ENCODE data around the gene TSC22D4.
A peak's percentile ranks its signal among the peaks of the same experiment; 100 is the strongest.
"Not testable (repeated sequence)": the region's sequence is repeated elsewhere in the genome, so short reads cannot be mapped to it uniquely, and the experiment has no call there.

Gene TSC22D4

DNA sequence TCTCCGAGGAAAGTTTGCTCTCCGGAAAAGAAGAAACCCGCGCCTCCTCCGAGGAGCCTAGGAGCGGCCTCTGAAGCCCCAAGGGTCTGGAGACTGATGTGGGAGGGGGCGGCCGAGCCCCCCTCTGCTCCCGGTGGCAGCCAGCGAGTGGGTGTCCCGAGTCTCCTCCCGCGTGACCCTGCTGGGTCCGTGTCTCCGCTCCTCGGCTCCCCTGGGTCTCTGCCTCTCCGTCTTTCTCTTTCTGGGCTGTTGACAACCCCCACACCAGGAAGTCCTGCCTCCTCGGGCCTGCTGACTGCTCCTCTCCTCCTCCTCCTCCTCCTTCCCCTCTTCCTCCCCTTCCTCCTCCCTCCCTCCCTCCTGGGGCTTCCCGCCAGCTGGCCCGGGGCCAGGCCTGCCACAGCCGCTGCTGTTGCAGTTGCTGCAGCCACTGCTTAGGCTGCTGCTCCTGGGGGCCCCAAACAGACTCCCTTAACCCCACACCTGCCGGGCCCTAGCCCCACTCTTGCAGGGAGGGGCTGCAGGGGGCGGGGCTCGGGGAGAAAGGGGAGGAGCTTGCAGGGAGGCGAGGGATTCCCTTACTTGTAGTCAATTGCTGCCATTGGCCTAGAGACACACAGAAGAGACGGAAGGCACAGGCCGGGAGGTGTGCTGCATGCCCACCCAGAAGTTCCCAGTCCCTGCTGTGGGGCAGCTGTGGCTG lies at the start of gene TSC22D4:
TSC22D4 (minus strand) TSS at position 257 of the 703 bp plus-strand sequence. CDS start 1,176 bp downstream, outside the sequence.
- peak; percentile 93 for DNase-seq

DNA sequence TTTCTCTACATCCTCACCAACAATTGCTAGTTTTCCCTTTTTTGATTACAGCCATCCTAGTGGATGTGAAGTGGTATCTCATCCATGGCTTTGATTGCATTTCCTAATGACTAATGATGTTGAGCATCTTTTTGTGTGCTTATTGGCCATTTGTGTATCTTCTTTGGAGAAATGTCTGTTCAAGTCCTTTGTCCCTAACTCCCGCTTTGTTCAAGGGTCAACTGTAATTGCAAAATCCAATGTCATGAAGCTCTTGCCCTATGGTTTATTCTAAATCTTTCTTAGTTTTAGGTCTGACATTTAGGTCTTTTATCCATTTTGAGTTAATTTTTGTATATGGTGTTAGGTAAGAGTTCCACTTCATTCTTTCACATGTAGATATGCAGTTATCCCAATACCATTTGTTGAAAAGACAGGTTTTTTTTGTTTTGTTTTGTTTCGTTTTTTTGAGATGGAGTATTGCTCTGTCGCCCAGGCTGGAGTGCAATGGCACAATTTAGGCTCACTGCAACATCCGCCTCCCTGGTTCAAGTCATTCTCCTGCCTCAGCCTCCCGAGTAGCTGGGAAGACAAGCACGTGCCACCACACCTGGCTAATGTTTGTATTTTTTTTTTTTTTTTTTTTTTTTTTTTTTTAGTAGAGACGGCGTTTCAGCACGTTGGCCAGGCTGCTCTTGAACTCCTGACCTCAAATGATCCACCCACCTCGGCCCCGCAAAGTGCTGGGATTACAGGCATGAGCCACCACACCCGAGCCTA lies 49.3 kb upstream of the TSC22D4 start:
- not testable (repeated sequence) for DNase-seq

DNA sequence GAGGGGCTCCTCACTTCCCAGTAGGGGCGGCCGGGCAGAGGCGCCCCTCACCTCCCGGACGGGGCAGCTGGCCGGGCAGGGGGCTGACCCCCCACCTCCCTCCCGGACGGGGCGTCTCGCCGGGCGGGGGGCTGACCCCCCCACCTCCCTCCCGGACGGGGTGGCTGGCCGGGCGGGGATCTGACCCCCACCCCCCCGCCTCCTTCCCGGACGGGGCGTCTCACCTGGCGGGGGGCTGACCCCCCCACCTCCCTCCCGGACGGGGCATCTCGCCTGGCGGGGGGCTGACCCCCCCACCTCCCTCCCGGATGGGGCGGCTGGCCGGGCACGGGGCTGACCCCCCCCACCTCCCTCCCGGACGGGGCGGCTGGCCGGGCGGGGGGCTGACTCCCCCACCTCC lies 44.2 kb upstream of the TSC22D4 start:
- not testable (repeated sequence) for DNase-seq

DNA sequence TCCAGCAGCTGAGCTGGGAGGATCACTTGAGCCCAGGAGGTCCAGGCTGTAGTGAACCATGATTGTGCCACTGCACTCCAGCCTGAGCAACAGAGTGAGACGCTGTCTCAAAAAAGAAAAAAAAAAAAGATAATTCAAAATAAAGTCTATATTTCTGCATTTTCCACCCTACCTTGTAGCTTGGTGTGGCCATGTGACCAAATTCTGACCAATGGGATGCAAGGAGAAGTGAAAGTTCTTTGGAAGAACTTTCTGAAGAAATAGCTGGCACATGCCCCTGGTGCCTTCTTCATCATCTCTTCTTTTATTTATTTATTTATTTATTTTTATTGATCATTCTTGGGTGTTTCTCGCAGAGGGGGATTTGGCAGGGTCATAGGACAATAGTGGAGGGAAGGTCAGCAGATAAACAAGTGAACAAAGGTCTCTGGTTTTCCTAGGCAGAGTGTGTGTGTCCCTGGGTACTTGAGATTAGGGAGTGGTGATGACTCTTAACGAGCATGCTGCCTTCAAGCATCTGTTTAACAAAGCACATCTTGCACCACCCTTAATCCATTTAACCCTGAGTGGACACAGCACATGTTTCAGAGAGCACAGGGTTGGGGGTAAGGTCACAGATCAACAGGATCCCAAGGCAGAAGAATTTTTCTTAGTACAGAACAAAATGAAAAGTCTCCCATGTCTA lies 43.0 kb upstream of the TSC22D4 start:
- peak in 1 of 2 donors; percentile 7 for DNase-seq

DNA sequence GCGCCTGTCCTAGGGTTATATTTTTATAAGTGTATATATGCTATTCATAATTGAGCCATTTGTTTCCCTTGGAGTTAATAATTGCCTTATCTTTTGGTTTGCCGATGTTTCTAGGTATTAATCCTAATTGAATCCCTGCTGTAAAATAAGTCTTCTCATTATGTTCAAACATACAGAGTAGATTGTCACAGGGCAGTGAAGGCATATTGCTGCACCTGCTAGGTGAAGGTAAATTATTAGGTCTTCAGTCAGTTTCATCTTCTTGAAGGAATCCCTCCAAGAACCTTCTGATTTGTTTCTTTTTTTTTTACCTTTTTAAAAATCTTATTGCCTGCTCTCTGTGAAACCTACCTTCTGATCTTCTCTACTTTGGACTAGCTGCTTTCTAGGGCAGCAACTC lies 42.1 kb upstream of the TSC22D4 start:
- no peak for DNase-seq

DNA sequence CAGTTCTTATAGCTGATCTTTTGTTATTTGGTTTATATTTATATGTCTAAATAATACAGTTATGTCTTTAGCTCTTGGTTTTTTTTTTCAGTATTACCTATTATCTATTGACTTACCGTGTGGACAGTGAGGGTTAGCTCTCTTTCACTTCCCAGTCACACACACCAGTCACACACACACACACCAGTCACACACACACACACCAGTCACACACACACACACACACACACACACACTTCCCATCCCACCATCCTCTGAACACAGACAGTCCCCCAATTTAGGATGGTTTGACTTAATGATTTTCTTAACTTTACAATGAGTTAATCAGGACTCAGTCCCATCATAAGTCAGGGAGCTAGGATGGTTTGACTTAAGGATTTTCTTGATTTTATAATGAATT lies 41.1 kb upstream of the TSC22D4 start:
- no peak for DNase-seq

DNA sequence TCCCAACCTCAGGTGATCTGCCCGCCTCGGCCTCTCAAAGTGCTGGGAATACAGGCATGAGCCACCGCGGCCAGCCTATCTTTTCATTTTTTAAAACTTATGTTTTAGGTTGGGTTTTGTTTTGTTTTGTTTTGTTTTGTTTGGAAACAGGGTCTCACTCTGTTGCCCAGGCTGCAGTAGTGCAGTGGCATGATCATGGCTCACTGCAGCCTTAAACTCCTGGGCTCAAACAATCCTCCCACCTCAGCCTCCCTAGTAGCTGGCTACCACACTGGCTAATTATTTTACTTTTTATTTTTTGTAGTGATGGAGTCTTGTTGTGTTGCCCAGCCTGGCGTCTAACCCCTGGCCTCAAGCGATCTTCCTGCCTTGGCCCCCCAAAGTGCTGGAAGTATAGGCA lies 40.6 kb upstream of the TSC22D4 start:
- DNase-seq, result no peak

DNA sequence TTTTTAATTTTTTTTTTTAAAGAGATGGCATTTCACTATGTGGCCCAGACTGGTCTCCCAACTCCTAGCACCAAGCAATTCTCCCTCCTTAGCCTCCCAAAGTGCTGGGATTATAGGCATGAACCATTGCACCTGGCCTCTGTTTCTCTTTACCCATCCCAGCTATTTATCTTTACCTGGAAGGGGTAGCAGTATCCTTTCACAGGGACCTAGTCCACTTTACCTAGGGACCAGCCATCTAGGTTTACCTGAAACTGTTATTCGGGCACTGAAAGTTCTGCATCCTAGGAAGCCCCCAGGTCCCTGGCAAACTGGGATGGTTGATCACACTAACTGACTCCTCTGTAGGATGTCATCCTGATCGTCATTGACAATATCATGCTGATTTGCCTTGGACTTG lies 38.3 kb upstream of the TSC22D4 start:
- no peak for DNase-seq

DNA sequence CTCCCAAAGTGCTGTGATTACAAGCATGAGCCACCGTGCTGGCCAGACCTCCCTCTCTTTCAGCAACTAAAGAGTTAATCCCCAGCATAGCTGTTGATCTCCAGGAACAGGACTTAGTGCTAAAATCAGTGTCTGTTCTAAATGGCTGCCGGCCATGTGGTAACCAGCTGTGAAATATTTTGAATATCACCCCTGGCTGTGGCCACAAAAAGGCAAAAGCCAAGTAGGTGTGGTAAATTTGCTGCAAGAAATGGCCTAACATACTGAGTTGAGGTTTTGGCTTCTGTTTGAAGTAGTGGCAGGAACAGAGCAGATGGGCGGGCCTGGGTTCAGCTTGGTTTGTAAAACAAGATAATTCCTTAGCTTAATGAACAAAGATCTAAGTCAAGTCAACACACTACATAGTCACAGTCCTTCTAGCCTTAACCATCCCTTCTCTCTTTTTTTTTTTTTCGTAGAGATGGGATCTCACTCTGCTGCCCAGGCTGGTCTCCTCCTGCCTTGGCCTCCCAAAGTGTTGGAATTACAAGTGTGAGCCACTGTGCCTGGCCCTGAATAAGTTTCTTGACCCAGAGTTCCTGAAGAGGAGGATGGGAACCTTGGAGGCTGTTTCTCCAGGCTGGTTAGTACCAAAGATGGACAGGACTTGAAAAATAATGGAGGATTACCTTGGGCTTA lies 37.3 kb upstream of the TSC22D4 start:
- peak; percentile 48 to 72 for DNase-seq

DNA sequence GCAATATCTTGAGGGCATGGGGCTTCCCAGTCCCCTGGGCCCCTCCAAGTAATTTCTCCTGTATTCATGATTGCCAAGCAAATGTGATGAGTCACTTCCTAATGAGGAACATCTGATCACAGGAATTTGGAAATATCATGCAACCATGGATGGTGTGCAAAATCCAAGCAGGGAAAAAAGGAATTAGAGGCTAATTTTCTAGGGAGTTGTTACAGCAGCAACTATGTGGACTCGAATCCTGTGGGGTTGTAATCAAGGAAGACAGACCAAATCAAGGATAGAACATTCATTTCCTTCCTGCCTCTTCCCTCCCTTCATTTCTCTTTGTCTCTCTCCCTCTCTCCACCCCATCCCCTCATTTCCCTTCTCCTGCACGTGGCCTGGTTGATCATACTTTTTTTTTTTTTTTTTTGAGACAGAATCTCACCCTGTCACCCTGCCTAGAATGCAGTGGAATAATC lies 36.1 kb upstream of the TSC22D4 start:
- DNase-seq, result no peak

DNA sequence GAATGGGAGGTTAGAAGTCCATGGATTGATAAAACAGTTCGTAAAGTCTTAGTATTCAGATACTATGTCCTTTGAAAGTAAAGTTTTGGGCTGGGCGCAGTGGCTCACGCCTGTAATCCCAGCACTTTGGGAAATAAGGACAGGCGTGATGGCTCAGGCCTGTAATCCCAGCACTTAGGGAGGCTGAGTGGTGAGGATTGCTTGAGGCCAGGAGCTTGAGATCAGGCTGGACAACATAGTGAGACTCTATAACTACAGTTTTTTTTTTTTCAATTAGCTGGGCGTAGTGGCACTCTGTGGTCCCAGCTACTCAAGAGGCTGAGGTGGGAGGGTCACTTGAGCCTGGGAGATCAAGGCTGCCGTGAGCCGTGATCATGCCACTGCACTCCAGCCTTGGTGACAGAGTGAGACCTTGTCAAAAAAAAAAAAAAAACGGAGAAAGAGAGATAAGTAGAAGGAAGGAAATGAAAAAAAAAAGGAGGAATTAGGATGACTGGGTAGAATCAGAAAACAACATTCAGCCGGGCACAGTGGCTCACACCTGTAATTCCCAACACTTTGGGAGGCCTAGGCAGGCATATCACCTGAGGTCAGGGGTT lies 34.3 kb upstream of the TSC22D4 start:
- no peak for DNase-seq

DNA sequence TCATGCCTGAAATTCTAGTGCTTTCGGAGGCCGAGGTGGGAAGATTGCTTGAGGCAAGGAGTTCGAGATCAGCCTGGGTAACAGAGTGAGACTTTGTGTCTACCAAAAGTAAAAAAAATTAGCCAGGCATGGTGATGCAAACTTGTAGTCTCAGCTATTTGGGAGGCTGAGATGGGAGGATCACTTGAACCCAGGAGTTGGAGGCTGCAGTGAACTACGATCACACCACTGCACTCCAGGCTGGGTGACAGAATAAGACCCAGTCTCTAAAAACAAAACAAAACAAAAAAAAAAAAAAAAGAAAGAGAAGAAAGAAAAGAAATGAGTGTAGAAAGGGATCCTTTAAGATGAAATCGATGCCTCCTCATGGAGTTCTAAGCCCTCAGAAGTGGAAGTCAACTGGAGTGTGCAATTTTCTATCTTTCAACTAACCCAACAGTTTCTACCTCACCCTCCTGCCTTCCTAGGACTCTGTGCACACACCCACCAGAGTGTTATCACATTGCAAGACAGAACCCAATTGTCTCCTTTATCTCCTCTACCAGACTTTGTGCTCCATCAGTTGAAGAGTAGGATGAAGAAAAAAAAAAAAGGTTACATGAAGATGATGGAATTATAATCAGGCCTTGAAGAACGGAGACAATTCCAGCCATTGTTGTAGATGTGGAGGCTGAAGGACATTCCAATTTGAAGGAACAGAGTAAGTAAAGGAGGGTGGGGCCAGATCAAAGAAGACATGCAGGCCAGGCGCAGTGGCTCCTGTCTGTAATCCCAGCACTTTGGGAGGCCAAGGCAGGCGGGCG lies 31.6 kb upstream of the TSC22D4 start:
- DNase-seq, result no peak

DNA sequence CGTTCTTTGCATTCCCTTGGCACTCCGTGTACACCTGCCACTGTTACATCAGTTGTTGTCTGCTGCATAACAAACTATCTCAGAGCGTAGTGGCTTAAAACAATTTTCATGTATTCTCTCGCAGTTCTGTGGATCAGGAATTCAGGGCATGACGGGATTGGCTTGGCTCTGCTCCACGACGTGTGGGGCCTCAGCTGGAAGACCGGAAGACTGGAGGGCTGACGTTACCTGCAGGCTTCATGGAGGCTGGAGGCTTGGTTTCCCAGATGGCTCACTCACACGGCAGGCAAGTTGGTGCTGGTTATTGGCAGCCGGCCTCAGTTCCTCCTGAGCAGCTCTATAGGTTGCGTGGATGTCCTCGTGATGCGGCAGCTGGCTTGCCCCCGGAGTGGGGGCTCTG lies 30.2 kb upstream of the TSC22D4 start:
- no peak for DNase-seq

DNA sequence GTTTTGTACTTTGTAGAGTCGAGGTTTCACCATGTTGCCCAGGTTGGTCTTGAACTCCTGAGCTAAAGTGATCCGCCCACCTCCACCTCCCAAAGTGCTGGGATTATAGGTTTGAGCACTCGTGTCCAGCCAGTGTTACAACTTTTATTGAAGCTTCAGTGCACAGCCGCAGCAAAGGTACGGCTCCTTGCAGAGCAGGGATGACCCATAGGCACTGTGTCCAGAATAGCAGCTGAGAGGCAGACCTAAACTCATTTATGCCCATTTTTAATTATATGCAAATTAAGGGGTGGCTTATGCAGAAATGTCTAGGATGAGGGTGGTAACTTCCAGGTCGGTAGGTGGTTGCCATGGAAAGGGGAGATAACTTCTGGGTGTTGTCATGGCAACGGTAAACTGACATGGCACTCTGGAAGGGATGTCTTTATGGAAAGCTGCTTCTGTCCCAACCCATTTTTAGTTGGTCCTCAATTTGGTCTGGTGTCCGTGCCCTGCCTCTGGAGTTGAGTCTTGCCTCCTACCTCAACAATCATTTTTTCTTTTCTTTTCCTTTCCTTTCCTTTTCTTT lies 27.4 kb upstream of the TSC22D4 start:
- no peak for DNase-seq

DNA sequence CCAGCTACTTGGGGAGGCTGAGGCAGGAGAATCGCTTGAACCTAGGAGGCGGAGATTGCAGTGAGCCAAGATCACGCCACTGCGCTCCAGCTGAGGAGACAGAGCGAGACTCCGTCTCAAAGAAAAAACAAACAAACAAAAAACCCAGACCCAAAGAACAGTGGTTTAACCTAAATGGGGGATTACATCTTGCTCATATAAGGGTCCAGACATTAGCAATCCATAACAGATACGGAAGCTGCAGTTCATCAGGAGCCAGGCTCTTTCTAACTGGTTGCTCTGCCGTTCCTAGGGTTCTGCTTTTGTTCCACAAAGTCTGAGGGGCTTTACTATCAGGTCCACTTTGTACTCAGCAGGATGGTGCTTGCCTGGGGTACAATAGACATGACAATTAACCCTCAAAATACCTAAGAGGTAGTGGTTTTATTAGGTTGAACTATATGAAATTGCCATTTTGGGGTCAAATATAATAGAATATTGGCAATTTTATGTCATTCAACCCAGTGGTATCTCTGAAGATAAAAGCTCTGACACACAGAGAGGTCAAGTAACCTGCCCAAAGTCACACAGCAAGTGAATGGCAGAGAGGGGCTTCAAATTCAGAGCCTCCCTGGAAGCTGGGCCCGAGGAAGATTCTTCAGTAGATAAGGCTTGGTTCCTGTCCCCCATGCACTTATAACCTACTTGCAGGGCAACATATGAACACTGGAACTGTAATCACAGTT lies 26.0 kb upstream of the TSC22D4 start:
- no peak for DNase-seq

DNA sequence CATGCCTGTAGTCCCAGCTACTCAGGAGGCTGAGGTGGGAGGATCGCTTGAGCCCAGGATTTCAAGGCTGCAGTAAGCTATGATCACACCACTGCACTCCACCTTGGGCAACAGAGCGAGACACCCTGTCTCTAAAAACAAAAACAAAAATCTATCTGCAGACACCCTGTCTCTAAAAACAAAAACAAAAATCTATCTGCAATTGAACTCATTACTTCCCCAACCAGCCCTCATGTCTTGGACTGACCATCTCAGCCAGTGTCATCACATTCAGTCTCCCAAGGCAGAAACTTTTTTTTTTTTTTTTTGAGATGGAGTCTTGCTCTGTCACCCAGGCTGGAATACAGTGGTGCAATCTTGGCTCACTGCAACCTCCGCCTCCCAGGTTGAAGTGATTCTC lies 25.0 kb upstream of the TSC22D4 start:
- not testable (repeated sequence) for DNase-seq

DNA sequence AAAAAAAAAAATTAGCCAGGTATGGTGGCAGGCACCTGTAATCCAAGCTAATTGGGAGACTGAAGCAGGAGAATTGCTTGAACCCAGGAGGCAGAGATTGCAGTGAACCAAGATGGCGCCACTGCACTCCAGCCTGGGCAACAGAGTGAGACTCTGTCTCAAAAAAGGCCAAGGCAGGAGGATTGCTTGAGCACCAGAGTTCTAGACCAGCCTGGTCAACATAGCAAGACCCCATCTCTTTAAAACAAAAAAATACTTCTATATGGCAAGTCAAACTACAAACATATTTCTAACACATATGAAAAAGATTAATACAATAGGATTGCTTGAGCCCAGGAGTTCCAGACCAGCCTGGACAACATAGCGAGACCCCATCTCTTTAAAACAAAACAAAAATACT lies 21.7 kb upstream of the TSC22D4 start:
- DNase-seq, result not testable (repeated sequence)

DNA sequence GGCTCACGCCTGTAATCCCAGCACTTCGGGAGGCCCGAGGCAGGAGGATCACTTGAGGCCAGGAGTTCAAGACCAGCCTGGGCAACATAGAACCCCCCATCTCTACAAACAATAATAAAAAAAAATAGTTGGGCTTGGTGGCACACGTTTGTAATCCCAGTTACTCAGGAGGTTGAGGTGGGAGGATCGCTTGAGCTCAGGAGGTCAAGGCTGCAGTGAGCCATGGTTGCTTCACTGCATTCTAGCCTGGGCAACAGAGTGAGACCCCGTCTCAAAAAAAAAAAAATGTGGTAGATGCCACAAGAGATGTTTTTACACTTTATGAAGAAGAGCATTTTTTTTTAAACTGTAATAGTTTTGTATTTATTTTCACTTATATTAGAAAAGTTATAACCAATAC lies 17.5 kb upstream of the TSC22D4 start:
- DNase-seq, result no peak

DNA sequence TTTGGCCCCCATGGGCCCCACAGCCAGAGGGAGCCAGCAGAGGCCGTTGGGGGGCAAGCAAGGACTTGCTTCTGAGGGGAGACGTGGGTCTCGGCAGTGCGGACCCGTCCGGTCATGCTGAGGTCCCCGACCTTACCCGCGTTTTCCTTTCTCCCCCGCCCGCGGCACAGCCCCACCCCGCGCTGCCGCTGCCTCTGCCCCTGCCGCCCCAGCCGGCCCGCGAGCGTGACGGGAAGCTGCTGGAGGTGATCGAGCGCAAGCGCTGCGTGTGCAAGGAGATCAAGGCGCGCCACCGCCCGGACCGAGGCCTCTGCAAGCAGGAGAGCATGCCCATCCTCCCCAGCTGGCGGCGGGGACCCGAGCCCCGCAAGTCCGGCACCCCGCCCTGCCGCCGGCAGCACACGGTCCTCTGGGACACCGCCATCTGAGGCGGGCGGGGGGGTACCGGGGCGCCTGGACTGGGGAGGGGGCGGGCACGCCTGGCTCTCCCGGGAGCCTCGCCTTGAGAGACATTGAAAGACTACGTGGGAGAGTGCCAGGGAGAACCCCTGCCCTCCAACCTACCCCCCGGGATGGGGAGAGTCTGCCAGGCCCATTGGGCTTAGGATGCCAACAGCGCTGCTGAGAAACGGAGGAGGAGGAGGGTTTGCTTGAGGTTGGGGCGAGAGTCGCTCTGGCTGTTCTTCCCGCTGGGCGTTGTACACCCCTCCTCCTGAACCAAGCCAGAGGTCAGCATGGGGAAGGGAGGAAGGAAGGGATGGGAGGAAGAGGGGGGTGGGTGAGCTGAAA lies 14.7 kb upstream of the TSC22D4 start:
- DNase-seq, result peak; percentile 48 to 50

All from CD4-positive, alpha-beta T cell treated with Interleukin-1 beta for 1 hour (primary cell).